AG04449 (cell line): Measurements from ENCODE around the gene STAT1.
A peak's percentile ranks its signal among the peaks of the same experiment; 100 is the strongest.

Experiments used
- CTCF ChIA-PET: fragments of 350-600 bp; formaldehyde crosslinking; extraction: SDS; loops from one replicate; lab custom pipeline; 2021; ENCODE audit warnings: antibody characterized with exemption; lab: Yijun Ruan, JAX
- POLR2A ChIA-PET: fragments of 400-600, 350-600 bp; formaldehyde crosslinking; extraction: SDS; loops from one replicate; lab custom pipeline; 2020; ENCODE audit warnings: antibody characterized with exemption, inconsistent platforms; lab: Yijun Ruan, JAX
- DNase-seq: peaks from one replicate; pipeline ENCODE4 v3.0.0-alpha.2; 2010; ENCODE audit warnings: low read depth, low spot score
- H3K4me3 ChIP-seq: 2 replicates; pipeline ENCODE4 v1.5.1; 2011; ENCODE audit warnings: low read depth, mild to moderate bottlenecking, control low read depth, low read length
- TF ChIP-seq, protein P1 (sequence below): IDR thresholded peaks from one replicate; pipeline ENCODE4 v1.5.1; 2011; ENCODE audit warnings: mild to moderate bottlenecking, moderate library complexity, low read length, control low read depth, inconsistent platforms; ENCODE audit not compliant: insufficient read depth; ENCODE audit errors: missing control alignments

STAT1 gene

DNA sequence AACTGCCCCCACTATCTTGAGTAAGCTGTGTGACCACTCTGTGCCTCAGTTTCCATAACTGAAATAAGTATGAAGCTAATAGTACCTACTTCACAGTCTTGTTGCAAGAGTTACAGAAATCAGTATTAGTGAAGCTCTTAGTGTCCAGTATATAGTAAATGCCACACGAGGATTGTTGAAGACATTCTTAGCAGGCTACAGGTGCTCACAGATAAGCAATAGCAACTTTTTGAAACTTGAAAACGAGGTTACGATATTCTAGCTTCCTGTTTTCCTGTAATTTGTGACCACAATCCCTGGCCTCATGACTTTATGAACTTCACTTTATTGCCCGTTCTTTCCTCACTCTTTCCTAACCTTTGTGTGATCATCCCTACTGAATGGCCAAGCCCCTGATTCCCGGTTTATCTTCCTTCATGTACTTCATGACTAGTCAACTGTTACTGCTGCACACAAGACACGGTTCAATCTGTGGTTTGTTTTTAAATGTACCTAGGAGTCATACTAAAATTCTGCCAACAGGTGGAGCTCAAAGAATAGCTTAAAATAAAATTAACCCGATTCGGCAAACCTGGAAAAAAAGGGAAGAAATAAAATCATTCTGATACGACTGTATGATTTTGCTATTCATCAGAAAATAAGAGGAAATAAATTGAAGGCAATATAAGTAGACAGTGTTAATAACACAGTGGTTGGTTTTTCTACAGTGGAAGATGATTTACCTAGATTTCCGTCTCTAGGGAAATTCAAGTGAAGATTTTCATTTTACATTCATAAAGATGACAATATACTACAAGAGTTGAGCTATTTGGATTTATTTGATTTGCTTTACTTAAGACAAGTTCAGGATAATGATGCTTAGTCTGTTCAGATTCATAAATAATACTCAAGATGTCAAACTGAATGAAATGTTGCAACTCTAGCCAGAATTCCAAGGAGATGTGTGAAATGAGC, 38.1 kb upstream of the STAT1 start:
- no peak for DNase-seq
- ChIA-PET POLR2A (no interaction called here), CTCF (interaction anchor here (0.6 to 13.7 kb wide), 61 partner anchors 8 to 503 kb away, joined by 3 to 542 read pairs (median 5); partner anchors contain the start of genes STAT1 and STAT4)
- H3K4me3 ChIP-seq, result no peak overlapping the region
- TF ChIP-seq, protein P1, sequence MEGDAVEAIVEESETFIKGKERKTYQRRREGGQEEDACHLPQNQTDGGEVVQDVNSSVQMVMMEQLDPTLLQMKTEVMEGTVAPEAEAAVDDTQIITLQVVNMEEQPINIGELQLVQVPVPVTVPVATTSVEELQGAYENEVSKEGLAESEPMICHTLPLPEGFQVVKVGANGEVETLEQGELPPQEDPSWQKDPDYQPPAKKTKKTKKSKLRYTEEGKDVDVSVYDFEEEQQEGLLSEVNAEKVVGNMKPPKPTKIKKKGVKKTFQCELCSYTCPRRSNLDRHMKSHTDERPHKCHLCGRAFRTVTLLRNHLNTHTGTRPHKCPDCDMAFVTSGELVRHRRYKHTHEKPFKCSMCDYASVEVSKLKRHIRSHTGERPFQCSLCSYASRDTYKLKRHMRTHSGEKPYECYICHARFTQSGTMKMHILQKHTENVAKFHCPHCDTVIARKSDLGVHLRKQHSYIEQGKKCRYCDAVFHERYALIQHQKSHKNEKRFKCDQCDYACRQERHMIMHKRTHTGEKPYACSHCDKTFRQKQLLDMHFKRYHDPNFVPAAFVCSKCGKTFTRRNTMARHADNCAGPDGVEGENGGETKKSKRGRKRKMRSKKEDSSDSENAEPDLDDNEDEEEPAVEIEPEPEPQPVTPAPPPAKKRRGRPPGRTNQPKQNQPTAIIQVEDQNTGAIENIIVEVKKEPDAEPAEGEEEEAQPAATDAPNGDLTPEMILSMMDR, result peak; percentile 26

DNA sequence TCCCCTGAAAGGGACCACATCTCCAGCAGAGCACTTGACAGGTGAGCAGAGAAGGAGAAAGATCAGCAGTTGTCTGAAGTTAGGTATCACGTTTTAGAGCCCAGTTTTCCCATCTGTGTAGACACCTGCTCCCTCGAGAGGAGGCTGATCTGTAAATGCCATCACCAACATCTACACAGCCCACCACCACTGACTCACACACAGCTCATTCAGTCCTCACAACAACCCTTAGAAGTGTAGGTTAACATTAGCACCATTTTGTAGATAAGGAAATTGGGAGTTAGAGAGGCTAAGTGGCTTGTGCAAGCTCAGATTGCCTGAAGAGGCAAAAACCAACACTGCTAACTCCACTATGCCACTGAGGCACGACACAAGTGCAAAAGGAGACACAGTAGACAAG, 37.2 kb upstream of the STAT1 start:
- TF ChIP-seq, protein P1, result no peak
- ChIA-PET CTCF (interaction anchor here (1.1 to 13.7 kb wide), 32 partner anchors 11 to 504 kb away, joined by 3 to 542 read pairs (median 7); partner anchors contain the start of genes STAT1 and STAT4), POLR2A (interaction anchor here (2.1 to 3.3 kb wide), 2 partner anchors 37 to 121 kb away, joined by 9 read pairs; partner anchors contain the start of gene STAT1)
- DNase-seq, result no peak
- no peak overlapping the region for H3K4me3 ChIP-seq

DNA sequence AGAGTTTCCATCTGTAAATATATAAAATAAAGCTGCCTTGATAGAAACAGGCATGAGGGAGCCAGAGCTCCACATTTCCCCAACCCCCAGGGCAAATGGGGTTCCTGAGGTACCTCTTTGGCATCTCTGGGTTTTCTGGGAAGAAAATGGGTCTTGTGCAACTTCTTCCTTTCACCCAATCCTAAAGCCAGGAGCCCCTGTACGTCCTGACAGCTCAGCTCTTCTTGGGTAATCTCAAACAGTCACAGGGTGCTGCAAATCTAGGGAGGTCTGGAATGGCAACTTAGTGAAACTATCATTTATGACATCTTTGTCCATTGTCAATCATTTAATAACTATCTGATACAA, 36.6 kb upstream of the STAT1 start:
- ChIA-PET POLR2A (interaction anchor here (1.0 to 3.3 kb wide), 5 partner anchors 13 to 627 kb away, joined by 3 to 9 read pairs (median 3); partner anchors contain the start of genes NABP1 and STAT1), CTCF (interaction anchor here (1.2 to 13.7 kb wide), 15 partner anchors 11 to 505 kb away, joined by 3 to 542 read pairs (median 17); partner anchors contain the start of genes STAT1 and STAT4)
- TF ChIP-seq, protein P1, result no peak
- no peak overlapping the region for H3K4me3 ChIP-seq
- peak; percentile 87 for DNase-seq

DNA sequence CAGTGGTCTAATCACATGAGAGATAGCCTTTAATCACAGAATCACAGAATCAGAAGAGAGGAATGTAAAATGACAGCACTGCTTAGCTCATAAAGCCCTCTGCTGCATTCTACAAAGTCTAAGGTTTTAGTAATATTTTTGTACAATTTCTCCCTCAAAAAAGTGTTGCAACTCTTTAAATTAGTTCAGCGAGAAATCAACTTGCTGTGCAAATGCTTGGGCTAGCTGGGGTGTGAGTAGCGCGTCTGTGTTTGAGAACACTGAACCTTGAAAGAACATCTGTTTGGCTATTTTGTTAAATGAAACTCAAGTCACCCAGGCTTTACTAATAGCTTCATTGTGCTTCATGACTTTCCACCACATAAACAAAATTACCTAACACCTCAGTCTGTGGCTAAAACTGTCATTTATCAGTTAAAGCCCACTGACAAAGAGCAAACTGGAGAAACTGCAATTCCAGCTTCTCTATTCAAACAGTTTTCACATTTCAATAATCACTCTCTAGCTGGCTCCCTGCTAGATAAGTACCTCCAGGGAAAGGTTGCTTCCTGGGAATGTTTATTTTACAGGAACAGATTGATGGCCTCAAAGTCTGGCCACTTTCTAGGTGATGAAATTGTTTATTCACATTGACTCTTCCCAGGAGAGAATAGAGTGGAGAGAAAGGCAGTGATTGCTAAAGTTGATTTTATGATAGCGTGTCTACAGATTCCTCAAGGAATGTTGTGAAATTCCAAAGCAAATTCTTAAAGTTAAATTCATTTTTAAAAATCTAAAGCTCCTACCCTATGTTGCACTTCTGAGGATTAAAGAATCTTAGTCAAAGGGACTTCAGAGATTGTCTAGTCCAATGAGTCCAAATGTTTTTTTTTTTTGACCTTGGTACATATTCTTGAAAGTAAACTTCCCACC, 36.0 kb upstream of the STAT1 start:
- POLR2A ChIA-PET, result interaction anchor here (0.6 to 3.3 kb wide), 9 partner anchors 9 to 628 kb away, joined by 3 to 9 read pairs (median 3); partner anchors contain the start of genes NABP1 and STAT1
- TF ChIP-seq, protein P1, result no peak
- DNase-seq, result peak; percentile 87
- CTCF ChIA-PET, result interaction anchor here (1.0 to 13.7 kb wide), 12 partner anchors 10 to 506 kb away, joined by 3 to 542 read pairs (median 18); no protein-coding TSS in a partner anchor
- H3K4me3 ChIP-seq, result no peak overlapping the region

DNA sequence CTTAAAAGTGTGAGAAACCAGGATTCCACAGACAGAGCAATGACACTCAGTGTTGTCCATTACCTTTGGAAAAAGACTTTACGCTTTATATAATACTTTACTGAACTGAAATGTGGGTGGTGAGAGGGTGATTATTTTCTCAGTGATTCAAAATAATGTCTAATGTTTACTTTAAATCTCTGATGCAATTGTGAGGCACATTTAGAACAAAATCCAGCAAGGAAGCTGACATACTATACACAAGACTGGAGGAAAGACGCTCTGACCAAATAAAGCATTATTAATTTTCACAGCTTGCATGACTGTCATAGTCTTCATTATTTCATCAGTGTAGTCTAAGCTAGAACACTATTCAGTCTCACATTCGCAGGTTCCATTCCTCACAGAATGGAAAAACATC, 34.1 kb upstream of the STAT1 start:
- peak; percentile 61 for DNase-seq
- no peak overlapping the region for H3K4me3 ChIP-seq
- ChIA-PET POLR2A (interaction anchor here (0.6 to 3.3 kb wide), 5 partner anchors 12 to 217 kb away, joined by 3 to 9 read pairs (median 4); partner anchors contain the start of gene STAT1), CTCF (interaction anchor here (1.0 to 13.7 kb wide), 4 partner anchors 12 to 115 kb away, joined by 3 to 542 read pairs (median 4); no protein-coding TSS in a partner anchor)
- TF ChIP-seq, protein P1, result no peak
